Ectodermal cell (in vitro differentiated cells): Measurements from ENCODE around the gene RAPGEF4.
"Not testable (repeated sequence)": the region's sequence is repeated elsewhere in the genome, so short reads cannot be mapped to it uniquely, and the experiment has no call there.

ENCODE experiments used
- H3K27ac ChIP-seq: 2 replicates; pipeline ENCODE4 v1.7.0; 2013; ENCODE audit warnings: mild to moderate bottlenecking, low read depth, low read length; ENCODE audit not compliant: insufficient read depth, poor library complexity, severe bottlenecking
- H3K27me3 ChIP-seq: 2 replicates; pipeline ENCODE4 v1.7.0; 2013; ENCODE audit warnings: mild to moderate bottlenecking, low read length; ENCODE audit not compliant: insufficient read depth, control insufficient read depth, poor library complexity, severe bottlenecking
- H3K36me3 ChIP-seq: one replicate; pipeline ENCODE4 v1.7.0; 2013; ENCODE audit warnings: low read length; ENCODE audit not compliant: control insufficient read depth, insufficient read depth
- H3K4me1 ChIP-seq: one replicate; pipeline ENCODE4 v1.7.0; 2013; ENCODE audit warnings: low read length; ENCODE audit not compliant: control insufficient read depth, insufficient read depth
- H3K4me3 ChIP-seq: 2 replicates; pipeline ENCODE4 v1.7.0; 2013; ENCODE audit warnings: low read depth, low read length, control low read depth; ENCODE audit not compliant: insufficient read depth
- H3K9me3 ChIP-seq: 2 replicates; pipeline ENCODE4 v1.7.0; 2013; ENCODE audit warnings: mild to moderate bottlenecking, low read length, moderate library complexity; ENCODE audit not compliant: control insufficient read depth
- WGBS, 2 experiments: methylation state at CpG; one replicate each; pipeline ENCODE4 v1.1.7; 2013; ENCODE audit warnings: missing lambda C conversion rate in 2 of 2; 5-methylcytosine and 5-hydroxymethylcytosine counted together

RAPGEF4 gene

GRCh38 chr2:173087793-173088496 lies 352.3 kb downstream of the RAPGEF4 start:
- Histone ChIP-seq H3K4me1 (no peaks in the 10 kb centered on the region), H3K9me3 (no peaks in the 10 kb centered on the region), H3K27me3 (no peaks in the 10 kb centered on the region), H3K36me3 (no peaks in the 10 kb centered on the region), H3K4me3 (no peak overlapping the region), H3K27ac (no peak overlapping the region)
- WGBS, 2 experiments: 84 to 96% methylated on average over 3 to 4 of the region's 4 CpGs

GRCh38 chr2:173090276-173090877 lies 354.7 kb downstream of the RAPGEF4 start:
- no peaks in the 10 kb centered on the region for H3K9me3 ChIP-seq
- H3K27ac ChIP-seq: no peak overlapping the region
- H3K27me3 ChIP-seq: no peaks in the 10 kb centered on the region
- no peaks in the 10 kb centered on the region for H3K36me3 ChIP-seq
- no peak overlapping the region for H3K4me3 ChIP-seq
- WGBS, 2 experiments: 86% methylated on average over 11 of the region's 11 CpGs
- H3K4me1 ChIP-seq: no peaks in the 10 kb centered on the region

DNA sequence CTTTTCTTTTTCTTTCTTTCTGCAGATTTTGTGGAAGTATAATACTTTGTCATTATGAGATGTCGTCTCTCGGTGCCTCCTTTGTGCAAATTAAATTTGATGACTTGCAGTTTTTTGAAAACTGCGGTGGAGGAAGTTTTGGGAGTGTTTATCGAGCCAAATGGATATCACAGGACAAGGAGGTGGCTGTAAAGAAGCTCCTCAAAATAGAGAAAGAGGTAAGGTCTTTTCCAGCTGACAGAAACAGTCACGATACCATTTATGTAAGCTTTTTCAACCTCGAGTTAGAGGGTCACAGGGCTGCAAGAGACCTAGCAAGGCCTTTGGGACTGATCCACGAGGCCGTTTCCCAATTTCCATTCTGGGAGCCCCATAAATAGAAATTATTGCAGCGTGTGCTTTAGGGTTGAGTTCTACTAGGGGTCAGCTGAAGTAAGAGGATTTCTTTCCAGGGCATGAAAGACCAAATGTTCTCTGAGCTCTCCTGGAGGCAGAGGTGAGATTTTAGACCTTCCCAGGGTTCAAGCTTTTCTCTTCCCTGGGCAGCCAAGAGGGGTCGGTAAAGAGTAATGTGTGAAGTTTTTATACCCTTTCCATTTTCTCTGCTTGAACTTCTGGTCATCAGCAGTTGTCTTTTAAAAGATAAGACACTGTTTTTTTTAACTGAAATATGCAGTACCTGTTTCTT lies 355.5 kb downstream of the RAPGEF4 start:
- H3K27me3 ChIP-seq: no peaks in the 10 kb centered on the region
- H3K27ac ChIP-seq: no peak overlapping the region
- H3K9me3 ChIP-seq: no peaks in the 10 kb centered on the region
- H3K4me1 ChIP-seq: no peaks in the 10 kb centered on the region
- no peaks in the 10 kb centered on the region for H3K36me3 ChIP-seq
- WGBS, 2 experiments: 90 to 92% methylated on average over 10 of the region's 10 CpGs
- H3K4me3 ChIP-seq: no peak overlapping the region

- Histone ChIP-seq H3K9me3 (no peaks in the 10 kb centered on the region), H3K27me3 (no peaks in the 10 kb centered on the region), H3K36me3 (no peaks in the 10 kb centered on the region), H3K4me1 (no peaks in the 10 kb centered on the region), H3K4me3 (no peak overlapping the region), H3K27ac (no peak overlapping the region)
- WGBS, 2 experiments: 91 to 96% methylated on average over 4 of the region's 4 CpGs
These were observed 356.3 kb downstream of the RAPGEF4 start for GRCh38 chr2:173091910-173092309.

- Histone ChIP-seq H3K9me3 (no peaks in the 10 kb centered on the region), H3K4me3 (no peak overlapping the region), H3K27me3 (no peaks in the 10 kb centered on the region), H3K4me1 (no peaks in the 10 kb centered on the region), H3K27ac (no peak overlapping the region), H3K36me3 (no peaks in the 10 kb centered on the region)
- WGBS, 2 experiments: 94 to 98% methylated on average over 2 of the region's 3 CpGs
These were observed 357.3 kb downstream of the RAPGEF4 start for GRCh38 chr2:173092844-173093402.

GRCh38 chr2:173093617-173094016 lies 358.0 kb downstream of the RAPGEF4 start:
- WGBS, 2 experiments: no CpG with 5 or more reads among the region's 2 CpGs
- H3K9me3 ChIP-seq, H3K36me3 ChIP-seq: not testable (repeated sequence)

DNA sequence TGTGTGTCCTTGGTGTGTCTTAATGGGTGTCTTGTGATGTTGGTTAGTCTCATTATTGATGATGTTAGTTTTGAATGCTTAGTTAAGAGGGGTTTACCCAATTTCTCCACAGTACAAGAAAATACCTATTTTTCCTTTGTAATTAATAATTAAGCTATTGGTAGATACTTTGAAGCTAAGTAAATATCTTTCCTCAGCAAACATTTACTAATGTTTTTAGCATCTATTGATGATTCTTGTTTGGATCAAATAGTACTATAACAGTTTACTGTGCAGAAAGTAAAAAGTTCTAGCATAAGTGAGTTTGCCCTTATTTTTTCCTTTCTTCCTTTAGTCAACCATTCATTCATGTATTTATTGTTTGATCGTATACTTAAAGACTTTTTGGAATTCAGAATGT lies 359.1 kb downstream of the RAPGEF4 start:
- Histone ChIP-seq H3K27ac (no peak overlapping the region), H3K4me3 (no peak overlapping the region), H3K36me3 (no peaks in the 10 kb centered on the region), H3K9me3 (no peaks in the 10 kb centered on the region), H3K4me1 (no peaks in the 10 kb centered on the region), H3K27me3 (no peaks in the 10 kb centered on the region)
- 100% methylated on average over 1 of the region's 1 CpG; no CpG with 5 or more reads in 1 of the 2 experiments for WGBS, 2 experiments

More at GRCh38 chr2:173093617-173094016, 358.0 kb downstream of the RAPGEF4 start:
- not testable (repeated sequence) for H3K27me3 ChIP-seq, H3K4me1 ChIP-seq, H3K4me3 ChIP-seq, H3K27ac ChIP-seq

DNA sequence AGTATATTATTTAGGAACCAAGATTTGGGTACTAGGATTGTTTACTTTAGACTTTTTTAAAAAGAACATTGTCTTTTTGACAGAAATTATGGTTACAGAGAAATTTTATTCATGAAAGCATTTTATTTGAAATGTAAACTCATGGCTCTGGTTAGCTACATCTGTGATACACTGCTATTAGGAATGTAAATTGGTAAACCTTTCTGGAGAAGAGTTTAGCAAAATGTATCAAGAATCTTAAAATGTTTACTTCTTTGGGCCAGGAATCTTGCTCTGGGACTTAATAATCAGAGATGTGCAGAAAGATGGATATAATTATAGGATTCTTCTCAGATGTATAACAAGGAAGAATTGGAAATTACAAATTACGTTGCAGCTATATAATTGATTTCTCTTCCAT lies 359.7 kb downstream of the RAPGEF4 start:
- Histone ChIP-seq H3K27me3 (no peaks in the 10 kb centered on the region), H3K9me3 (no peaks in the 10 kb centered on the region), H3K4me3 (no peak overlapping the region), H3K4me1 (no peaks in the 10 kb centered on the region), H3K27ac (no peak overlapping the region), H3K36me3 (no peaks in the 10 kb centered on the region)
- 83 to 100% methylated on average over 1 of the region's 1 CpG for WGBS, 2 experiments

GRCh38 chr2:173099271-173099670 lies 363.6 kb downstream of the RAPGEF4 start:
- Histone ChIP-seq H3K27me3 (no peaks in the 10 kb centered on the region), H3K4me3 (no peak overlapping the region), H3K4me1 (no peaks in the 10 kb centered on the region), H3K9me3 (no peaks in the 10 kb centered on the region), H3K27ac (no peak overlapping the region), H3K36me3 (no peaks in the 10 kb centered on the region)
- 85 to 96% methylated on average over 2 of the region's 2 CpGs for WGBS, 2 experiments

DNA sequence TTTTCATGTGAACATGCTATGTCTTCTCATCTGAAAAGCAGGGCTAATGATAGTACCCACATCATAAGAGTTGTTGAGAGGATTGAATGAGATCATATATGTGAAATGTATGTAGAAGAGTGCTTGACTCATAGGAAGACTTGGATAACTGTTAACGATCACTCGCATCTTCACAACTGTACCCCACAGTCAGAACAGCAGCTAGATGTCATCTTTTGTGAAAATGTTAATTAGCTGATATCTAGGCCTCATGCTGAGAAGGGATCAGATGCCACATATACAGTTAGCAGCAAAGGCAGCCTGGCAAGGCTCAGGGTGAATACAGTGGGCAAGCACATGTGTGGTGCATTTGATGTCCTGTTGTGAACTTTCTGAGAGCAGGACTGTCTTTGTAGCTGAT lies 364.2 kb downstream of the RAPGEF4 start:
- Histone ChIP-seq H3K27me3 (no peaks in the 10 kb centered on the region), H3K27ac (no peak overlapping the region), H3K36me3 (no peaks in the 10 kb centered on the region), H3K9me3 (no peaks in the 10 kb centered on the region), H3K4me3 (no peak overlapping the region), H3K4me1 (no peaks in the 10 kb centered on the region)
- 89 to 91% methylated on average over 2 of the region's 2 CpGs for WGBS, 2 experiments
